HCT116 (cell line): Measurements from ENCODE around the gene RARB.

Source experiments
- CBX3 ChIP-seq: IDR thresholded peaks from 2 replicates; pipeline ENCODE4 v1.6.1; 2012; ENCODE audit warnings: low read depth
- EZH2 ChIP-seq: fragments of 200-600 bp; sonication (generic); IDR thresholded peaks from 2 replicates; pipeline ENCODE4 v1.6.1; 2017; ENCODE audit warnings: antibody characterized with exemption, mixed run types
- MAX ChIP-seq: IDR thresholded peaks from 2 replicates; pipeline ENCODE4 v1.6.1; 2012
- POLR2A ChIP-seq: IDR thresholded peaks from 2 replicates; pipeline ENCODE4 v1.7.0; 2011; ENCODE audit warnings: borderline replicate concordance; ENCODE audit not compliant: insufficient read depth, insufficient read length; ENCODE audit errors: extremely low read depth
- POLR2AphosphoS5 ChIP-seq: IDR thresholded peaks from 2 replicates; pipeline ENCODE4 v1.6.1; 2011; ENCODE audit warnings: mild to moderate bottlenecking, low read depth, low read length, moderate library complexity
- RAD21 ChIP-seq: IDR thresholded peaks from 2 replicates; pipeline ENCODE4 v1.6.1; 2012; ENCODE audit warnings: low read depth, mild to moderate bottlenecking
- SIN3A ChIP-seq: IDR thresholded peaks from 2 replicates; pipeline ENCODE4 v1.6.1; 2012; ENCODE audit warnings: low read depth
- SP1 ChIP-seq: IDR thresholded peaks from 2 replicates; pipeline ENCODE4 v1.6.1; 2012; ENCODE audit warnings: low read depth
- YY1 ChIP-seq: IDR thresholded peaks from 2 replicates; pipeline ENCODE4 v1.6.1; 2011; ENCODE audit warnings: low read length, low read depth, moderate library complexity, mild to moderate bottlenecking; ENCODE audit not compliant: insufficient replicate concordance; ENCODE audit errors: extremely low read depth
- ZFX ChIP-seq: fragments of 450-650 bp; IDR thresholded peaks from 2 replicates; pipeline ENCODE4 v1.6.1; 2017
- TF ChIP-seq, protein P1 (sequence below), 3 experiments: fragments of 200-600 bp in 1 of 3; sonication (generic) in 1 of 3; IDR thresholded peaks in 2 of 3; conservative IDR thresholded peaks in 1 of 3; 2 replicates each; pipeline ENCODE4 v1.5.1; 2012 to 2017; ENCODE audit warnings: low read depth in 2 of 3, low read length in 2 of 3, antibody characterized with exemption in 1 of 3, borderline replicate concordance in 1 of 3, control low read depth in 1 of 3, mild to moderate bottlenecking in 1 of 3, mixed read lengths in 1 of 3, mixed run types in 1 of 3, moderate library complexity in 1 of 3; ENCODE audit not compliant: insufficient read depth in 1 of 3
- TF ChIP-seq, protein P2 (sequence below): IDR thresholded peaks from 2 replicates; pipeline ENCODE4 v1.6.1; 2012; ENCODE audit warnings: low read depth

GRCh38 chr3:25448750-25449692, 21.0 kb downstream of the RARB start:
- TF ChIP-seq POLR2A (no peak), ZFX (no peak), MAX (no peak), RAD21 (no peak), POLR2AphosphoS5 (no peak), EZH2 (no peak), SIN3A (no peak), CBX3 (no peak), YY1 (no peak), SP1 (no peak)
- TF ChIP-seq, protein P1, sequence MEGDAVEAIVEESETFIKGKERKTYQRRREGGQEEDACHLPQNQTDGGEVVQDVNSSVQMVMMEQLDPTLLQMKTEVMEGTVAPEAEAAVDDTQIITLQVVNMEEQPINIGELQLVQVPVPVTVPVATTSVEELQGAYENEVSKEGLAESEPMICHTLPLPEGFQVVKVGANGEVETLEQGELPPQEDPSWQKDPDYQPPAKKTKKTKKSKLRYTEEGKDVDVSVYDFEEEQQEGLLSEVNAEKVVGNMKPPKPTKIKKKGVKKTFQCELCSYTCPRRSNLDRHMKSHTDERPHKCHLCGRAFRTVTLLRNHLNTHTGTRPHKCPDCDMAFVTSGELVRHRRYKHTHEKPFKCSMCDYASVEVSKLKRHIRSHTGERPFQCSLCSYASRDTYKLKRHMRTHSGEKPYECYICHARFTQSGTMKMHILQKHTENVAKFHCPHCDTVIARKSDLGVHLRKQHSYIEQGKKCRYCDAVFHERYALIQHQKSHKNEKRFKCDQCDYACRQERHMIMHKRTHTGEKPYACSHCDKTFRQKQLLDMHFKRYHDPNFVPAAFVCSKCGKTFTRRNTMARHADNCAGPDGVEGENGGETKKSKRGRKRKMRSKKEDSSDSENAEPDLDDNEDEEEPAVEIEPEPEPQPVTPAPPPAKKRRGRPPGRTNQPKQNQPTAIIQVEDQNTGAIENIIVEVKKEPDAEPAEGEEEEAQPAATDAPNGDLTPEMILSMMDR (IDR thresholded peaks at IDR 0.05 in 2 of 3, conservative IDR thresholded peaks at IDR 0.05 in 1 of 3; ENCODE audit: borderline replicate concordance in 1 of 3, insufficient read depth in 1 of 3, low read depth in 2 of 3, low read length in 2 of 3) = no peak
- TF ChIP-seq, protein P2, sequence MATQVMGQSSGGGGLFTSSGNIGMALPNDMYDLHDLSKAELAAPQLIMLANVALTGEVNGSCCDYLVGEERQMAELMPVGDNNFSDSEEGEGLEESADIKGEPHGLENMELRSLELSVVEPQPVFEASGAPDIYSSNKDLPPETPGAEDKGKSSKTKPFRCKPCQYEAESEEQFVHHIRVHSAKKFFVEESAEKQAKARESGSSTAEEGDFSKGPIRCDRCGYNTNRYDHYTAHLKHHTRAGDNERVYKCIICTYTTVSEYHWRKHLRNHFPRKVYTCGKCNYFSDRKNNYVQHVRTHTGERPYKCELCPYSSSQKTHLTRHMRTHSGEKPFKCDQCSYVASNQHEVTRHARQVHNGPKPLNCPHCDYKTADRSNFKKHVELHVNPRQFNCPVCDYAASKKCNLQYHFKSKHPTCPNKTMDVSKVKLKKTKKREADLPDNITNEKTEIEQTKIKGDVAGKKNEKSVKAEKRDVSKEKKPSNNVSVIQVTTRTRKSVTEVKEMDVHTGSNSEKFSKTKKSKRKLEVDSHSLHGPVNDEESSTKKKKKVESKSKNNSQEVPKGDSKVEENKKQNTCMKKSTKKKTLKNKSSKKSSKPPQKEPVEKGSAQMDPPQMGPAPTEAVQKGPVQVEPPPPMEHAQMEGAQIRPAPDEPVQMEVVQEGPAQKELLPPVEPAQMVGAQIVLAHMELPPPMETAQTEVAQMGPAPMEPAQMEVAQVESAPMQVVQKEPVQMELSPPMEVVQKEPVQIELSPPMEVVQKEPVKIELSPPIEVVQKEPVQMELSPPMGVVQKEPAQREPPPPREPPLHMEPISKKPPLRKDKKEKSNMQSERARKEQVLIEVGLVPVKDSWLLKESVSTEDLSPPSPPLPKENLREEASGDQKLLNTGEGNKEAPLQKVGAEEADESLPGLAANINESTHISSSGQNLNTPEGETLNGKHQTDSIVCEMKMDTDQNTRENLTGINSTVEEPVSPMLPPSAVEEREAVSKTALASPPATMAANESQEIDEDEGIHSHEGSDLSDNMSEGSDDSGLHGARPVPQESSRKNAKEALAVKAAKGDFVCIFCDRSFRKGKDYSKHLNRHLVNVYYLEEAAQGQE = no peak
